A673 (cell line): ENCODE measurements around the gene PFKL. TPM values are rescaled to one million over a fixed set of nuclear protein-coding genes. Genes with fewer than 3 reads are reported as not detected.

Source experiments
- BruUV-seq: library from RNA; stranded (reverse); fragments of 400-500 nt; replicated peaks from 2 replicates; lab custom pipeline; 2021; lab: Mats Ljungman, UMichigan
- CTCF ChIA-PET: fragments of 300-600 bp; sonication (Branson Sonifier 250); formaldehyde crosslinking; loops from one replicate; lab custom pipeline; 2022; ENCODE audit warnings: antibody characterized with exemption; lab: Charles Lee
- POLR2A ChIA-PET: fragments of 300-600 bp; sonication (Branson Sonifier 250); formaldehyde crosslinking; loops from one replicate; lab custom pipeline; 2022; ENCODE audit warnings: antibody characterized with exemption; ENCODE audit not compliant: low non-redundant PET; lab: Charles Lee
- DNase-seq: peaks from one replicate; pipeline ENCODE4 v3.0.0-alpha.2; 2015; ENCODE audit warnings: low spot score
- H3K27ac ChIP-seq: fragments of 200-600 bp; sonication (generic); 2 replicates; pipeline ENCODE4 v1.5.1; 2016; ENCODE audit warnings: mixed run types, low read depth, mild to moderate bottlenecking, mixed read lengths, antibody characterized with exemption, low read length; ENCODE audit not compliant: poor library complexity, severe bottlenecking
- H3K27me3 ChIP-seq: fragments of 200-600 bp; sonication (generic); replicated peaks from 2 replicates; pipeline ENCODE4 v1.6.1; 2017; ENCODE audit warnings: mixed run types, low read depth, mild to moderate bottlenecking, mixed read lengths, antibody characterized with exemption, low read length; ENCODE audit not compliant: insufficient read depth, poor library complexity
- H3K36me3 ChIP-seq: fragments of 200-600 bp; sonication (generic); 2 replicates; pipeline ENCODE4 v1.6.1; 2016; ENCODE audit warnings: mixed run types, mild to moderate bottlenecking, mixed read lengths, antibody characterized with exemption, low read length; ENCODE audit not compliant: insufficient read depth, poor library complexity, severe bottlenecking
- H3K4me1 ChIP-seq: fragments of 200-600 bp; sonication (generic); 2 replicates; pipeline ENCODE4 v1.6.1; 2017; ENCODE audit warnings: mixed run types, mild to moderate bottlenecking, mixed read lengths, antibody characterized with exemption, low read length; ENCODE audit not compliant: insufficient read depth, poor library complexity, severe bottlenecking
- H3K4me3 ChIP-seq: fragments of 200-600 bp; sonication (generic); 2 replicates; pipeline ENCODE4 v1.5.1; 2016; ENCODE audit warnings: low read depth, mixed run types, mild to moderate bottlenecking, mixed read lengths, low read length; ENCODE audit not compliant: poor library complexity, severe bottlenecking
- H3K9me3 ChIP-seq: fragments of 200-600 bp; sonication (generic); 2 replicates; pipeline ENCODE4 v1.6.1; 2016; ENCODE audit warnings: mixed run types, low read depth, mild to moderate bottlenecking, mixed read lengths, antibody characterized with exemption, low read length; ENCODE audit not compliant: poor library complexity, severe bottlenecking
- CTCF ChIP-seq: fragments of 300-800, 200-600 bp; sonication (generic); conservative IDR thresholded peaks from 2 replicates; pipeline ENCODE4 v1.5.1; 2017; ENCODE audit warnings: low read depth, mild to moderate bottlenecking, antibody characterized with exemption, low read length, moderate library complexity, mixed read lengths
- EZH2 ChIP-seq: fragments of 200-600 bp; sonication (generic); IDR thresholded peaks from 2 replicates; pipeline ENCODE4 v1.6.1; 2017; ENCODE audit warnings: borderline replicate concordance, low read depth, mild to moderate bottlenecking, mixed read lengths, antibody characterized with exemption, low read length; ENCODE audit not compliant: poor library complexity, severe bottlenecking
- intact Hi-C: fragments of 100-400 bp; cut with micrococcal nuclease; formaldehyde crosslinking; loops from one replicate; pipeline ENCODE4 v1.10.0; 2022; ENCODE audit not compliant: unreplicated experiment
- total RNA-seq: library from RNA; stranded (reverse); gene quantifications from 2 replicates; pipeline ENCODE4 v1.2.3, GENCODE V29; 2021

PFKL gene
- total RNA-seq, 1 experiment from 2014 or later, result 112 TPM

GRCh38 chr21:44263221-44263760 is 36.6 kb upstream of the PFKL start:
- H3K27me3 ChIP-seq, result no peaks in the 10 kb centered on the region
- TF ChIP-seq CTCF (no peak), EZH2 (no peak)
- no peaks in the 10 kb centered on the region for H3K4me1 ChIP-seq
- DNase-seq, result no peak
- no peak overlapping the region for H3K27ac ChIP-seq
- BruUV-seq, result no TSS peak
- H3K4me3 ChIP-seq, result no peak overlapping the region
- intact Hi-C loops, result no loop called here
- H3K36me3 ChIP-seq, result no peaks in the 10 kb centered on the region
- CTCF ChIA-PET, result no interaction called here
- POLR2A ChIA-PET, result no interaction called here
- no peaks in the 10 kb centered on the region for H3K9me3 ChIP-seq

- Histone ChIP-seq H3K4me1 (no peaks in the 10 kb centered on the region), H3K36me3 (no peaks in the 10 kb centered on the region), H3K27me3 (no peaks in the 10 kb centered on the region), H3K27ac (no peak overlapping the region), H3K4me3 (no peak overlapping the region), H3K9me3 (no peaks in the 10 kb centered on the region)
- no TSS peak for BruUV-seq
- DNase-seq, result no peak
- ChIA-PET POLR2A (no interaction called here), CTCF (no interaction called here)
- intact Hi-C loops, result no loop called here
- no peak for TF ChIP-seq EZH2
Measured at GRCh38 chr21:44263768-44264167, 36.1 kb upstream of the PFKL start.

GRCh38 chr21:44265734-44266270 is 34.1 kb upstream of the PFKL start:
- no TSS peak for BruUV-seq
- Histone ChIP-seq H3K9me3 (no peaks in the 10 kb centered on the region), H3K36me3 (no peaks in the 10 kb centered on the region), H3K27ac (no peak overlapping the region), H3K4me1 (no peaks in the 10 kb centered on the region), H3K27me3 (no peaks in the 10 kb centered on the region), H3K4me3 (no peak overlapping the region)
- ChIA-PET POLR2A (no interaction called here), CTCF (no interaction called here)
- TF ChIP-seq EZH2 (no peak), CTCF (no peak)
- intact Hi-C loops, result no loop called here
- DNase-seq, result no peak

- TF ChIP-seq CTCF, result no peak; the same call in 1 of the 2 replicates
- no peak for TF ChIP-seq EZH2
- intact Hi-C loops, result no loop called here
- Histone ChIP-seq H3K27me3 (no peaks in the 10 kb centered on the region), H3K4me1 (no peaks in the 10 kb centered on the region), H3K36me3 (no peaks in the 10 kb centered on the region), H3K9me3 (no peaks in the 10 kb centered on the region), H3K27ac (no peak overlapping the region), H3K4me3 (no peak overlapping the region)
- no peak for DNase-seq
- CTCF ChIA-PET, result no interaction called here
- BruUV-seq, result no TSS peak
- POLR2A ChIA-PET, result no interaction called here
Measured at GRCh38 chr21:44267655-44268142, 32.2 kb upstream of the PFKL start.
